HuH-7.5 (cell line): Measurements from ENCODE around the gene CFAP20.

Experiments used
- DNase-seq: peaks from one replicate; pipeline ENCODE4 v3.0.0; 2011; ENCODE audit warnings: low spot score

Gene CFAP20

GRCh38 chr16:58129097-58129936, at the start of gene CFAP20:
Gene CFAP20, minus strand, starts transcription at chr16:58129381. Its CDS starts 266 bp downstream, at chr16:58129115.
- peak; percentile 68 for DNase-seq

GRCh38 chr16:58177353-58177710, 48.2 kb upstream of the CFAP20 start:
- no peak for DNase-seq

GRCh38 chr16:58176608-58177352, 47.6 kb upstream of the CFAP20 start:
- no peak for DNase-seq

- no peak for DNase-seq
Measured at GRCh38 chr16:58170223-58170622, 41.0 kb upstream of the CFAP20 start.

GRCh38 chr16:58160855-58161254, 31.7 kb upstream of the CFAP20 start:
- DNase-seq: no peak

- no peak for DNase-seq
Measured at GRCh38 chr16:58158725-58159124, 29.5 kb upstream of the CFAP20 start.

GRCh38 chr16:58157951-58158540, 28.9 kb upstream of the CFAP20 start:
- no peak for DNase-seq

- DNase-seq: no peak
Measured at GRCh38 chr16:58157239-58157638, 28.1 kb upstream of the CFAP20 start.

- no peak for DNase-seq
Measured at GRCh38 chr16:58155839-58156238, 26.7 kb upstream of the CFAP20 start.

- DNase-seq: no peak
Measured at GRCh38 chr16:58154345-58154744, 25.2 kb upstream of the CFAP20 start.

GRCh38 chr16:58152246-58152868, 23.2 kb upstream of the CFAP20 start:
- DNase-seq: no peak

- no peak for DNase-seq
Measured at GRCh38 chr16:58148526-58148925, 19.3 kb upstream of the CFAP20 start.

- no peak for DNase-seq
Measured at GRCh38 chr16:58148099-58148498, 18.9 kb upstream of the CFAP20 start.

GRCh38 chr16:58138852-58139251, 9.7 kb upstream of the CFAP20 start:
- no peak for DNase-seq

GRCh38 chr16:58137581-58137980, 8.4 kb upstream of the CFAP20 start:
- no peak for DNase-seq

GRCh38 chr16:58128711-58129096, 477 bp downstream of the CFAP20 start:
- no peak for DNase-seq

GRCh38 chr16:58128181-58128631, 975 bp downstream of the CFAP20 start:
- no peak for DNase-seq

GRCh38 chr16:58127634-58128033, 1.5 kb downstream of the CFAP20 start:
- no peak for DNase-seq

GRCh38 chr16:58127033-58127556, 2.1 kb downstream of the CFAP20 start:
- no peak for DNase-seq

GRCh38 chr16:58126451-58126961, 2.7 kb downstream of the CFAP20 start:
- DNase-seq: no peak

GRCh38 chr16:58125781-58126335, 3.3 kb downstream of the CFAP20 start:
- DNase-seq: no peak

GRCh38 chr16:58125041-58125440, 4.1 kb downstream of the CFAP20 start:
- no peak for DNase-seq
